IPS DF 6.9 (cell line): ENCODE data around the gene CFP.

Experiments used
- DNase-seq: peaks from one replicate; pipeline ENCODE4 v3.0.0-alpha.2; 2013; ENCODE audit warnings: low read depth, low spot score
- H3K27ac ChIP-seq: one replicate; pipeline ENCODE4 v1.5.1; 2013; ENCODE audit warnings: low read length, control low read depth
- H3K27me3 ChIP-seq: 2 replicates; pipeline ENCODE4 v1.6.1; 2013; ENCODE audit warnings: mild to moderate bottlenecking, low read length; ENCODE audit not compliant: control insufficient read depth, insufficient read depth
- H3K36me3 ChIP-seq: 2 replicates; pipeline ENCODE4 v1.6.1; 2013; ENCODE audit warnings: low read length; ENCODE audit not compliant: control insufficient read depth, insufficient read depth
- H3K4me1 ChIP-seq: 2 replicates; pipeline ENCODE4 v1.6.1; 2013; ENCODE audit warnings: low read length; ENCODE audit not compliant: control insufficient read depth, insufficient read depth
- H3K4me3 ChIP-seq: 2 replicates; pipeline ENCODE4 v1.5.1; 2013; ENCODE audit warnings: mild to moderate bottlenecking, low read length
- H3K9me3 ChIP-seq: 2 replicates; pipeline ENCODE4 v1.6.1; 2013; ENCODE audit warnings: low read length, inconsistent platforms; ENCODE audit not compliant: control insufficient read depth, insufficient read depth
- WGBS: extraction: QIAGEN DNeasy Blood & Tissue Kit; methylation state at CpG from one replicate; pipeline ENCODE4 v1.1.7; 2013; ENCODE audit warnings: mixed read lengths, missing lambda C conversion rate; ENCODE audit not compliant: insufficient read length, insufficient coverage; 5-methylcytosine and 5-hydroxymethylcytosine counted together

CFP gene

DNA sequence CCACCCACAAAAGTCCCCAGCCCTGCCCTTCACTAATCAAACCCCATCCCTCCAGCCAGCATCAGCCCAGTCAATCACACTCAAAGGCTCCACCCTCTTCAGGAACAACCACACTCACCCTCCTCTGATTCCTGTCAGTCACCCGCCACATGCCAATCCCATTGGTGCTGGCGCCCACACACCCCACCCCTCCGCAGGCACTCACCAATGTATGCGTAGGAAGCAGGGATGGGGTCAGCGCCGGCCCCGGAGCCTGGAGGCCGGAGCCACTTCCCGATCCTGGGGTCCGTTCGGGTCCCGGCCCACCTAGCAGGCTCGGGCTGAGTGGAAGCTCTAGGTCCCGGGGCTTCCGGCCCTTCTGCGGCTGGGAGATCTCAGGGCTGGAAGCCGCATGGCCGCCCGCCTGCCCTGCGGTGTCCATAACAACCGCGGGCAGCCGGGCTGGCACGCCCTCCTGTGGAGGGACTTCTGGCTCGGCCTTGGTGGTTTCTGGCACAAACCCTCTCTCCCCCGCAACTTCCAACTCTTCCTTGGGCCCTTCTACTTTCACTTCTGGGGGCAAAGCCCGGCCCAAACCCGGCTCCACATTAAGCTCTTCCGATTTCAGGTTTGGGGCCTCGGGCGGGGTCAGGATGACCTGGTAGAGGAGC, 7.9 kb upstream of the CFP start:
- Histone ChIP-seq H3K27me3 (no peaks in the 10 kb centered on the region), H3K36me3 (0 out of 2 replicates have a peak, but pooled peaks cover 7% of the 10 kb centered on the region)
- DNase-seq: no peak

DNA sequence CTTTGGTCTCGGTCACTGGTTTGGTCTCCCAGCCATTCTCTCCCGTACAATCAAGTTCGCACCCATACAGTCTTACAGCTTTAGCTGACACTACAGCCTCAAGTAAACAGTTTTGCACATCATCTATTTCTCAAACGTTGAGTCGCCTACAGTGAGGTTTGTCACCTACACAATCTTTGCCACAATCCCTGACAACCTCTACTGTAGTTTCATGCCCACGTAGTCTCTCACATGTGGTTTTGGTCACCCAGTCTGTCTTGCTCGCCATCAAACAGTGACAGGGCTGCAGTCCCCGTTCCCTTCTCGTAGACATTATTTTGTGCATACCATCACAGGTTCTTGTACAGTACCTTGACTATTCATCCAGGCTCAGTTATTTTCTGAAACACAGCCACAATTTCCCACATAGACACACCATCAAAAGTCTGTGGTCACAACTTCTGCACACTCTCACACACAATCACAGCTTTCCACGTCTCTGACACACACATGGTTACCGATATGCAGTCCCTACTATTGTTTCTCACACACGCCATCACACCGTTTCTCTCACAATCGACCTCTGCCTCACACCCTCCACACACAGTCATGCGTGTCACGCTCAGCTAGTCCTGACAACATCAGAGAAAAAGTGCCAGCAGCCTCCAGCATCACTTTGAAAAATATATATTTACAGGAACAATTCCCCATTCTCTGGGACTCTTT, 5.3 kb upstream of the CFP start:
- 100% methylated on average over 4 of the region's 16 CpGs for WGBS

More for the DNA sequence above, 7.9 kb upstream of the CFP start:
- H3K27ac ChIP-seq: no peak overlapping the region
- no peaks in the 10 kb centered on the region for H3K9me3 ChIP-seq
- H3K4me1 ChIP-seq: no peaks in the 10 kb centered on the region
- no peak overlapping the region for H3K4me3 ChIP-seq
- no CpG with 5 or more reads among the region's 31 CpGs for WGBS

GRCh38 chrX:47633689-47634590, 4.2 kb upstream of the CFP start:
- no peaks in the 10 kb centered on the region for H3K27me3 ChIP-seq
- H3K4me3 ChIP-seq: no peak overlapping the region
- DNase-seq: no peak
- WGBS: no CpG with 5 or more reads among the region's 14 CpGs
- H3K27ac ChIP-seq: no peak overlapping the region
- no peaks in the 10 kb centered on the region for H3K9me3 ChIP-seq
- 0 out of 2 replicates have a peak, but pooled peaks cover 4% of the 10 kb centered on the region for H3K36me3 ChIP-seq
- peaks cover 2% of the 10 kb centered on the region; the same call in 1 of the 2 replicates for H3K4me1 ChIP-seq

More for the DNA sequence above, 5.3 kb upstream of the CFP start:
- H3K4me3 ChIP-seq: no peak overlapping the region
- no peak overlapping the region for H3K27ac ChIP-seq
- H3K27me3 ChIP-seq: no peaks in the 10 kb centered on the region
- no peaks in the 10 kb centered on the region for H3K4me1 ChIP-seq
- no peaks in the 10 kb centered on the region for H3K9me3 ChIP-seq
- DNase-seq: no peak
- 0 out of 2 replicates have a peak, but pooled peaks cover 5% of the 10 kb centered on the region for H3K36me3 ChIP-seq

DNA sequence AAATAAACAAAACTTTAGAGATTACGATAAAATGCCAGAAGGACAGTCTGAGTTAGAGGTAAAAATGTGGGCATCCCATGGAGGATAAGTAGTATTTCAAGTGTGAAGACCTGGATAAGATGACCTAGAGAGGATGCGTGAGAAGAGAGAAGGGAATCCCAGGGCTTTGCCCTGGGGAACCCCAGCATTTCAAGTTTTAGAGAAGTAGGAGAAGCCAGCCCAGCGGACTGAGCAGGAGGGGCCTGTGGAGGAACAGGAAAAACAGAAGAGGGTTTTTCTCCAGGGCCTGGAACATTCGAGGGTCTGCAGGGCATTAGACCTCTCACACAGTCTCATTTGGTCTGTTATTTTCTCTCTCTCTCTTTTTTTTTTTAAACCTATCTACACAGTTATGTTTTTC, 2.9 kb upstream of the CFP start:
- WGBS: no CpG with 5 or more reads among the region's 4 CpGs
- Histone ChIP-seq H3K36me3 (no peaks in the 10 kb centered on the region), H3K4me1 (peaks cover 3% of the 10 kb centered on the region; the same call in 1 of the 2 replicates), H3K27ac (no peak overlapping the region), H3K9me3 (no peaks in the 10 kb centered on the region), H3K4me3 (no peak overlapping the region), H3K27me3 (no peaks in the 10 kb centered on the region)
- DNase-seq: no peak

- H3K36me3 ChIP-seq: no peaks in the 10 kb centered on the region
- DNase-seq: no peak
- peaks cover 3% of the 10 kb centered on the region; the same call in 1 of the 2 replicates for H3K4me1 ChIP-seq
- H3K9me3 ChIP-seq: no peaks in the 10 kb centered on the region
- H3K27me3 ChIP-seq: no peaks in the 10 kb centered on the region
- WGBS: no CpG with 5 or more reads among the region's 5 CpGs
- no peak overlapping the region for H3K27ac ChIP-seq
- H3K4me3 ChIP-seq: no peak overlapping the region
These were observed 1.9 kb upstream of the CFP start for GRCh38 chrX:47631676-47632075.

DNA sequence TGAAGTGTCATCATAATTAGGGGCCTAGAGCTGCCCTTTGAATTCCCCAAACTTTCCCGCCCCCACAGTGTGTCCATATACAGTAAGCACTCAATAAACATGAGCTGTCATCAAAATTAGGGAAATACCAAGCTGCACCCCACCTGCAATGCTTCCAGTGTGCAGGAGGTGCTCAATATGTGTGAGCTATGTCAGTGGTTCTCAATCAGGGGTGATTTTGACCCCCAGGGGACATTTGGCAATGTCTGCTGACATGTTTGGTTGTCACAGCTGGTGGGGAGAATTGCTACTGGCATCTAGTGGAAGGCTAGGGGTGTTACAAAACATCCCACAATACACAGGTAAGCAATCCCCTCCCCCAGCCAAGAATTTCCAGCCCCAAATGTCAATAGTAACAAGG, 748 bp downstream of the CFP start:
- no peaks in the 10 kb centered on the region for H3K9me3 ChIP-seq
- no peaks in the 10 kb centered on the region for H3K27me3 ChIP-seq
- H3K4me3 ChIP-seq: no peak overlapping the region
- no peak for DNase-seq
- no peaks in the 10 kb centered on the region for H3K36me3 ChIP-seq
- no CpG with 5 or more reads among the region's 1 CpG for WGBS
- H3K27ac ChIP-seq: no peak overlapping the region
- H3K4me1 ChIP-seq: peaks cover 5% of the 10 kb centered on the region

GRCh38 chrX:47625365-47625764, 4.4 kb downstream of the CFP start:
- no CpG with 5 or more reads among the region's 2 CpGs for WGBS
- DNase-seq: no peak

DNA sequence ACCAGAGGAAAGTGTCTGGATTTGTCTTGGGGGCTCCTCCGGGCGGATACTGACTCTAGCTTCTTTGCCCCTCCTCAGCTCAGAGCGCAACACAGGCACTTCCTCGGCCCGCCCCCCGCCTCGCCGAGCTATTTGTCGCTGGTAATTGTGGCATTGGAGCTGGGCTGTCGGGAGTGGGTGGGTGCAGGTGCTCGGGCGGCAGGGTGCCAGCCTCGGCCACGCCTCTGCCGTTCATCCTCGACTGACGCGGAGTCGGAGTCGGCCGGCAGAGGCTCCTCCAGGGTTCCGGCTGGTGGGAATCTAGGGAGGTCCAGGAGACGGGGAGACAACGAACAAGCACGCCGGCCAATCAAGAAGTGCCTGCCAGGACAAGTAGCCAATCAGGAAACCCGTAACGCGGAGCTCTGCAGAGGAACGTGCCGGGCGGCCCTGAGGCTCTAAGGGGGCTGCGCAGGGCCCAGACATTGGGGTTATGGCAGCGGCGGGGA, 6.1 kb downstream of the CFP start:
- H3K27ac ChIP-seq: no peak overlapping the region
- no peaks in the 10 kb centered on the region for H3K27me3 ChIP-seq
- H3K4me1 ChIP-seq: peaks cover 5% of the 10 kb centered on the region
- peak overlapping the region; percentile 10; the same call in 1 of the 2 replicates for H3K4me3 ChIP-seq
- peak; percentile 55 for DNase-seq
- WGBS: no CpG with 5 or more reads among the region's 35 CpGs
- H3K9me3 ChIP-seq: no peaks in the 10 kb centered on the region
- H3K36me3 ChIP-seq: no peaks in the 10 kb centered on the region

More at GRCh38 chrX:47625365-47625764, 4.4 kb downstream of the CFP start:
- no peaks in the 10 kb centered on the region for H3K9me3 ChIP-seq
- no peak overlapping the region for H3K27ac ChIP-seq
- H3K4me3 ChIP-seq: no peak overlapping the region
- H3K27me3 ChIP-seq: no peaks in the 10 kb centered on the region
- peaks cover 5% of the 10 kb centered on the region for H3K4me1 ChIP-seq
- H3K36me3 ChIP-seq: no peaks in the 10 kb centered on the region

GRCh38 chrX:47621851-47622250, 7.9 kb downstream of the CFP start:
- Histone ChIP-seq H3K4me3 (no peak overlapping the region), H3K27ac (no peak overlapping the region), H3K4me1 (peaks cover 5% of the 10 kb centered on the region), H3K9me3 (no peaks in the 10 kb centered on the region), H3K27me3 (no peaks in the 10 kb centered on the region), H3K36me3 (no peaks in the 10 kb centered on the region)
- no peak for DNase-seq
- no CpG with 5 or more reads among the region's 6 CpGs for whole genome bisulfite sequencing

DNA sequence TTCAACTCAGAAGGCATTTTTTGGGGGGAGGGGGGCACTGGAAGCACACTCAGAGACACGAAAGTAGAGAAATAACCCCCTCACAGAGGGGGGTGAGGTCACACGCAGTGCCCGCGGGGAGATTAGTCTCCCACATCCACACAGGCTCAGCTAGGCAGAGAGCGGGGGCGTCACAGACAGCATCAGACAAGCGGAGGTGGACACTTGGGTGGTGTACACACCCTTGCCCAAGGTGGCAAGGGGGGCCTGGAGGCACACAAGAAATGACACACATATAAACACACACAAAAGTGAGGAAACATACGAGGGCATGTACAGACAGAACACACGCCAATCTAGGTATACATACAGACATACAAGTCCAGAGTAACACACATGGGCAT, 9.4 kb downstream of the CFP start:
- H3K27me3 ChIP-seq: no peaks in the 10 kb centered on the region
- no peak for DNase-seq
- WGBS: no CpG with 5 or more reads among the region's 9 CpGs
- peaks cover 5% of the 10 kb centered on the region for H3K4me1 ChIP-seq
- no peaks in the 10 kb centered on the region for H3K36me3 ChIP-seq
- no peak overlapping the region for H3K27ac ChIP-seq
- peak overlapping the region; percentile 30; the same call in 1 of the 2 replicates for H3K4me3 ChIP-seq
- no peaks in the 10 kb centered on the region for H3K9me3 ChIP-seq
